SU-DHL-6 (cell line): Measurements from ENCODE around the gene TMEM245.

Experiments
- H2AFZ ChIP-seq: fragments of 200-600 bp; sonication (generic); 2 replicates; pipeline ENCODE4 v1.6.1; 2014; ENCODE audit warnings: low read depth, mild to moderate bottlenecking, moderate library complexity, mixed read lengths, antibody characterized with exemption, low read length; ENCODE audit not compliant: severe bottlenecking
- H3F3A ChIP-seq: fragments of 200-600 bp; shearing (Covaris generic); 2 replicates; pipeline ENCODE4 v1.6.0; 2016; ENCODE audit warnings: antibody characterized with exemption, mild to moderate bottlenecking; ENCODE audit not compliant: insufficient read depth
- H3K27ac ChIP-seq: fragments of 200-600 bp; sonication (generic); 2 replicates; pipeline ENCODE4 v1.5.1; 2016; ENCODE audit warnings: low read depth, mild to moderate bottlenecking, low read length, moderate library complexity, mixed read lengths
- H3K27me3 ChIP-seq: fragments of 200-600 bp; sonication (generic), shearing (Covaris generic); 2 replicates; pipeline ENCODE4 v1.6.0; 2014; ENCODE audit warnings: mild to moderate bottlenecking, low read length
- H3K36me3 ChIP-seq: fragments of 200-600 bp; sonication (generic); 2 replicates; pipeline ENCODE4 v1.6.1; 2014; ENCODE audit warnings: mild to moderate bottlenecking, low read length, mixed read lengths
- H3K4me2 ChIP-seq: fragments of 300-600, 200-600 bp; shearing (Covaris generic), sonication (generic); 2 replicates; pipeline ENCODE4 v1.6.0; 2014; ENCODE audit warnings: low read length, low read depth, mild to moderate bottlenecking; ENCODE audit not compliant: poor library complexity, severe bottlenecking
- H3K4me3 ChIP-seq: fragments of 200-600 bp; sonication (generic); 2 replicates; pipeline ENCODE4 v1.5.1; 2014; ENCODE audit warnings: antibody characterized with exemption, low read length, mild to moderate bottlenecking, mixed read lengths; ENCODE audit not compliant: insufficient read depth, poor library complexity, severe bottlenecking
- H3K79me2 ChIP-seq: fragments of 200-600 bp; sonication (generic); 2 replicates; pipeline ENCODE4 v1.6.1; 2014; ENCODE audit warnings: mild to moderate bottlenecking, low read length, moderate library complexity; ENCODE audit not compliant: insufficient read depth
- H3K9ac ChIP-seq: fragments of 200-600 bp; sonication (generic); 2 replicates; pipeline ENCODE4 v1.7.0; 2014; ENCODE audit warnings: mild to moderate bottlenecking, low read length
- H3K9me2 ChIP-seq: fragments of 200-600 bp; sonication (generic); replicated peaks from 2 replicates; pipeline ENCODE4 v1.6.1; 2014; ENCODE audit warnings: low read length; ENCODE audit not compliant: insufficient read depth
- H3K9me3 ChIP-seq: fragments of 200-600 bp; sonication (generic); 2 replicates; pipeline ENCODE4 v1.6.1; 2014; ENCODE audit warnings: low read length, mixed read lengths; ENCODE audit not compliant: insufficient read depth
- H4K20me1 ChIP-seq: fragments of 200-600 bp; sonication (generic); 2 replicates; pipeline ENCODE4 v1.6.1; 2014; ENCODE audit warnings: low read depth, mild to moderate bottlenecking, antibody characterized with exemption, low read length, moderate library complexity, mixed read lengths
- CTCF ChIP-seq: fragments of 200-600 bp; sonication (generic); IDR thresholded peaks from one replicate; pipeline ENCODE4 v1.5.1; 2017; ENCODE audit warnings: antibody characterized with exemption, mild to moderate bottlenecking, low read length, moderate library complexity; ENCODE audit not compliant: insufficient read depth, poor library complexity, severe bottlenecking
- EZH2phosphoT487 ChIP-seq: fragments of 200-600 bp; sonication (generic), shearing (Covaris generic); conservative IDR thresholded peaks from 2 replicates; pipeline ENCODE4 v1.6.1; 2018; ENCODE audit warnings: mild to moderate bottlenecking, antibody characterized with exemption, low read length, moderate library complexity, mixed read lengths

Gene TMEM245

GRCh38 chr9:109037946-109038715 is 81.6 kb downstream of the TMEM245 start:
- Histone ChIP-seq H3K79me2 (no peaks in the 10 kb centered on the region), H3F3A (no peaks in the 10 kb centered on the region), H3K9me2 (no peaks in the 10 kb centered on the region), H2AFZ (no peak overlapping the region), H3K9ac (no peak overlapping the region), H3K27me3 (no peaks in the 10 kb centered on the region), H4K20me1 (no peaks in the 10 kb centered on the region), H3K27ac (no peak overlapping the region), H3K9me3 (no peaks in the 10 kb centered on the region), H3K4me3 (no peak overlapping the region), H3K36me3 (peaks cover 23% of the 10 kb centered on the region; the same call in 1 of the 2 replicates), H3K4me2 (no peak overlapping the region)
- TF ChIP-seq CTCF (no peak), EZH2phosphoT487 (no peak)

GRCh38 chr9:109036744-109037680 is 82.7 kb downstream of the TMEM245 start:
- TF ChIP-seq CTCF (no peak), EZH2phosphoT487 (no peak)
- no peaks in the 10 kb centered on the region for H3F3A ChIP-seq
- H3K27ac ChIP-seq: no peak overlapping the region
- peaks cover 17% of the 10 kb centered on the region; the same call in 1 of the 2 replicates for H3K36me3 ChIP-seq
- no peaks in the 10 kb centered on the region for H4K20me1 ChIP-seq
- H3K9me3 ChIP-seq: no peaks in the 10 kb centered on the region
- no peaks in the 10 kb centered on the region for H3K79me2 ChIP-seq
- H3K27me3 ChIP-seq: no peaks in the 10 kb centered on the region
- no peaks in the 10 kb centered on the region for H3K9me2 ChIP-seq
- no peak overlapping the region for H3K9ac ChIP-seq
- H2AFZ ChIP-seq: no peak overlapping the region
- no peak overlapping the region for H3K4me2 ChIP-seq
- H3K4me3 ChIP-seq: no peak overlapping the region

- Histone ChIP-seq H3K9me3 (no peaks in the 10 kb centered on the region), H3F3A (no peaks in the 10 kb centered on the region), H2AFZ (no peak overlapping the region), H3K9ac (no peak overlapping the region), H3K4me3 (no peak overlapping the region), H3K4me2 (no peak overlapping the region), H3K27me3 (no peaks in the 10 kb centered on the region), H3K79me2 (no peaks in the 10 kb centered on the region), H3K36me3 (peaks cover 20% of the 10 kb centered on the region; the same call in 1 of the 2 replicates), H3K9me2 (no peaks in the 10 kb centered on the region), H3K27ac (no peak overlapping the region), H4K20me1 (no peaks in the 10 kb centered on the region)
- no peak for TF ChIP-seq EZH2phosphoT487
- no peak for TF ChIP-seq CTCF
Measured at GRCh38 chr9:109035684-109036423, 83.9 kb downstream of the TMEM245 start.
